Activated naive CD4-positive, alpha-beta T cell (primary cell): ENCODE results near the gene MCM5.
"Not testable (repeated sequence)": the region's sequence is repeated elsewhere in the genome, so short reads cannot be mapped to it uniquely, and the experiment has no call there.

ENCODE experiments used
- DNase-seq, 4 experiments: peaks; one replicate each; lab custom pipeline; 2025; lab: John Stamatoyannopoulos, UW

The MCM5 gene

GRCh38 chr22:35452351-35452781 lies 52.4 kb downstream of the MCM5 start:
- DNase-seq: no peak

GRCh38 chr22:35452810-35453743 lies 53.1 kb downstream of the MCM5 start:
- no peak for DNase-seq

DNA sequence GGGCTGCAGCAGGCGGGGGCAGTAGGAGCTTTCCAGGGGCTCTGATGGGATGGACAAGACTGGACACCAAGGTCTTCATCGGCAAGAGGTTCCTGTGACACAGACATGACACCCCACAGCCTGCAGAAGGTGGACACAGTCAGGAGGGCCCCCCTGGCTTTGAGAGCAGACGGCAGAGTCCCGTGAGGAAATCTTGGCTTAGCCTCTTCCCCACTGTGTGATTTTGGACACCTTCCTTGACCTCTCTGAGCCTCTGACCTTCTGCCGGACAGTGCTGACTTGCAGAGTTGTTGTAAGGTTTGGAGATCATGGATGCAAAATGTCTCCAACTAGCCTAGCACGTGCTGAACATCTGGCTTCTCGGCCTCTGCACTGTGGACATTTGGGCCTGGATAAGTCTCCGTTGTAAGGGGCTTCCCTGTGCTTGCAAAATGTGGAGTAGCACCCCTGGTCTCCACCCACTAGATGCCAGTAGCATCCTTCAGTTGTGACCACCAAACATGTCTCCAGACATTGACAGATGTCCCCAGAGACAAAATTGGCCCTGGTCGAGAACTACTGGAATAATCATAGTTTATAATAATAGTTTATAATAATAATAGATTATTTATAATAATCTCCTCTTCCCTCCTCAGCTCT lies 54.6 kb downstream of the MCM5 start:
- no peak for DNase-seq

- DNase-seq: no peak
Observed at GRCh38 chr22:35455529-35455928, 55.6 kb downstream of the MCM5 start.

DNA sequence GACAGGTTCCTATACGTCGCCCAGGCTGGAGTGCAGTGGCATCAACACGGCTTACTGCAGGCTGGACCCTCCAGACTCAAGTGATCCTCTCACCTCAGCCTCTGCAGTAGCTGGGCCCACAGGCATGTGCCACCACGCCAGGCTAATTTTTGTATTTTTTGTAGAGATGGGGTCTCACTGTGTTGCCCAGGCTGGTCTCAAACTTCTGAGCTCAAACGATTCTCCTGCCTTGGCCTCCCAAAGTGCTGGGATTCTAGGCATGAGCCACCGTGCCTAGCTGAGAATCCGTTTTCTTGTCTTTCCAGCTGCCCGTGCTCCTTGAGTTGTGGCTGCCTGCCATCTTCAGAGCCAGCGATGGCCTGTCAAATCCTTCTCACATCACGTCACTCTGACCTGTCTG lies 56.8 kb downstream of the MCM5 start:
- no peak for DNase-seq

DNA sequence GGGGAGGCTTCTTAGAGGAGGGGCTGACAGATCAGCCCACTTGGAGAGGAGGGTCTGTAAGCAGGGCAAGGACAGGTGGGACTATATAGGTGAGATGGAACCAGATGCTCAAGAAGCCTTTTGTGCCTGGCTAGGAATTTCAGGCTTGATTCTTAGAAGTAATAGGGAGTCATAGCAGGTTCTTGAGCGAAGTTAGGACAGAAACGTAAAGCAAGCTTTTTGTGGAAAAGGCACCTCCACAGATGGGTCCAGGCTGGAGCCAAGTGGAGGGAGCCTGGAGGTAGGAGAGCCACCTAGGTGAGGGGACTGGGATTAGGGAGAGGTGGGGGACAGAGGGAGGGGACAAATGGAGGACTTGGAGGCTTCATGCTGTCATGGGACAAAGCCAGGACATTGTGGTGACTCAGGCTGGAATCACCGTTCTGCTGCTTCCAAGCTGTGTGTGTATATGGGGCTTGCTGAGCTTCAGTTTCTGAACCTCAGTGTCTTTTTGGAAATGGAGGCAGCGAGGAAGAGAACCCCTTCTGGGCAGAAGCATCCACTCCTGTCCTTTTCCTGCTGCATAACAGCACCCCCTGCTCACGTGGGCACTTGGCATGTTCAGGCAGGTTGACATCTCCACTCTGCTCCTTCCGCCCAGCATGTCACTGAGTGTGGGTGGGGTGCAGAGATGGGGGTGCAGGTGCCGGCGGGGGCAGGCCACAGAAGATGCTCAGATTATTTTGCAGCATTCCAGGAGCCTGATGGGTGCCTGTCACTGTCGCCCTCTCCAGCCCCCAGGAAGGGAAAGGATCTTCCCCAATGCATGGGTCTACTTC lies 58.0 kb downstream of the MCM5 start:
- DNase-seq: no peak

DNA sequence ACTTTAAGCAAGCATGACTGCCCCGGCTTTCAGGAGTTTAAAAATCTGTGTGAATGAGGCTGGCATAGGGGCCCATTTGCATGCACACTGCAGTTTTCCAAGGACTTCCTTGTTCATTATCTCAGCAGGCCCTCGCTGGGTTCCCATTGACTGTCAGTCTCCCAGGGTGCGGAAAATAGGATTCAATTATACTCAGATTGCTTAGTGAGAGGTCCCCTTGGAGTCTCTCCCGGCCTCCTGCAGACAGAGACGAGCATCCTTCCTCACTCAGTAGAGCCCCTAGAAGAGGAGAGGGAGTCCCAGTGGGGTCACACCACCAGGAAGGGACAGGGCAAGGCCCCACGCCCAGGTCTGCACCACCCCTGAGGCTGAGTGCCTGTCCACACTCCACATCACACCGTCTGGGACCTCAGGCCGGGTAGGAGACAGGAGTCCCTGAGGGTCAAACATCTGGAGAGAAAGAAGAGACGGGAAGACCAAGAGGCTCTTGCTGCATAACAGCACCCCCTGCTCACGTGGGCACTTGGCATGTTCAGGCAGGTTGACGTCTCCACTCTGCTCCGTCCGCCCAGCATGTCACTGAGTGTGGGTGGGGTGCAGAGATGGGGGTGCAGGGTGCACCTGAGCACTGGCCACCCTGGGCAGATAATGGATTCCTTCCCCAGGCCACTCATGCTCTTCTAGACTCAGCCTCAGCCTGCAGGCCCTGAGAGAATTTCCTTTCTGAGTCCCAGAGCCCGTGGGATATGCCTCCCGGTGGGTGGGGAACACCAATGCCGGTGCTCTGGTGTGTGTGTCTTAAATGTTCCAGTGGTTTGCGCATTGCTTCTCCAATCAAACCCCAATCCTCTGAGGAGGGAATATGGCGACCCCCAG lies 58.8 kb downstream of the MCM5 start:
- DNase-seq: no peak

- no peak for DNase-seq
Observed at GRCh38 chr22:35459423-35459894, 59.5 kb downstream of the MCM5 start.

DNA sequence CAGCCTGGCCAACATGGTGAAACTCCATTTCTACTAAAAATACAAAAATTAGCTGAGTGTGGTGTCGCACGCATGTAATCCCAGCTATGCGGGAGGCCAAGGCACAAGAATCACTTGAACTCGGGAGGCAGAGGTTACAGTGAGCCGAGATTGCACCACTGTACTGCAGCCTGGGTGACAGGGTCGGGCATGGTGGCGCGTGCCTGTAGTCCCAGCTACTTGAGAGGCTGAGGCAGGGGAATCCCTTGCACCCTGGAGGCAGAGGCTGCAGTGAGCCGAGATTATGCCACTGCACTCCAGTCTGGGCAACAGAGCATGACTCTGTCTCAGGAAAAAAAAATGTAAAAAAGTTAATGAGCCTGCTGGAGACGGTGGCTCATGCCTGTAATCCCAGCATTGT lies 60.0 kb downstream of the MCM5 start:
- DNase-seq: not testable (repeated sequence)

DNA sequence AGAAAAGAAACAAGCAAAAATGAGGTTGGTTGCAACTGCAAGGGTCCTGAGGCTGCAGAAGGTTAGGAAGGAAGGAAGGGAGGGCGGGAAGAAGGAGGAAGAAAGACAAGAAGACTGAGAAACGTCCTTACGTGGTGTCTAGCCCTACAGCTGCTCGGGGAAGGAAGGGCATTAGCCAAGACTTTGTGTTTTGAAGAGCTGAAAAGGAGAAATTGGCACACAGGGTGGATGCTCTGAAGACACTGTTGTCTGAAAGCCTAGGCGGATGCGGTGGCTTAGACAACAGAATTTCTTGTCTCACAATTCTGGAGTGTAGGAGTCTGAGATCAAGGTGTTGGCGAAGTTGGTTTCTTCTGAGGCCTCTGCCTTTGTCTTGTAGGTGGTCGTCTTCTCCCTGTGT lies 60.7 kb downstream of the MCM5 start:
- DNase-seq: no peak

DNA sequence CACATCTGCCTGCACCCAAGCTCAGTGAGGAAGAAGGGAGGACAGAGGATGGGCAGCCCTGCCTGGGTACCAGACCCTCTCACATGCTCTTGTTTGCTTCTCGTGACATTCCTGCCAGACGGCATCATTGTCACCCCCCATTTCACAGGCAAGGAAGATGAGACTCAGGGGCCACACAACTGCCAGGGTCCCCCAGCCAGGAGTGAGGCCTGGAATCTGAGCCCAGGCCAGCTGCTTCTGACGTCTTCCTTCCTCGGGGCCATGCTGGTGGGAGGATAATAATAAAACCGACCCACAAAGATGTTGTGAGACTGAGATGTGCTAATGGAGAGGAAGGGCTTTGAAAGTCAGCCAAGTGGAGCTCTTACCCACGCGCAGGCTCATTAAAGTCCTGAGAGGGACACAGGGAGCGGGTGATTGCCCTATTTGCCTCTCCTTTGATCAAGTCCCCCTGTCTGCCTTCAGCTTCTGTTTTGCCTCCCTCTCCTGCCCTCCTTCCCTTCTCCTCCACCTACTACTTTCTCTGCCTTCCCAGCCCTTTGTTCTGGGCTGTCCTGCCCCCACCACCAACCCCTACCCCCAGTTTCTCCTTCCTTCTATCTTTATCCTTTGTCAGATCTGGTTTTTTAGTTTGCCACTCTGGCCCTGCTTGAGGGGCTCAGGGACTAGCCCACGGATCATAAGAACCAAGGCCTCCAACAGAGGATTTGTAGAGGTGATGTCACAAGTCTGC lies 62.7 kb downstream of the MCM5 start:
- no peak for DNase-seq

- DNase-seq: no peak
Observed at GRCh38 chr22:35463231-35463933, 63.4 kb downstream of the MCM5 start.

GRCh38 chr22:35464399-35464798 lies 64.5 kb downstream of the MCM5 start:
- DNase-seq: no peak

DNA sequence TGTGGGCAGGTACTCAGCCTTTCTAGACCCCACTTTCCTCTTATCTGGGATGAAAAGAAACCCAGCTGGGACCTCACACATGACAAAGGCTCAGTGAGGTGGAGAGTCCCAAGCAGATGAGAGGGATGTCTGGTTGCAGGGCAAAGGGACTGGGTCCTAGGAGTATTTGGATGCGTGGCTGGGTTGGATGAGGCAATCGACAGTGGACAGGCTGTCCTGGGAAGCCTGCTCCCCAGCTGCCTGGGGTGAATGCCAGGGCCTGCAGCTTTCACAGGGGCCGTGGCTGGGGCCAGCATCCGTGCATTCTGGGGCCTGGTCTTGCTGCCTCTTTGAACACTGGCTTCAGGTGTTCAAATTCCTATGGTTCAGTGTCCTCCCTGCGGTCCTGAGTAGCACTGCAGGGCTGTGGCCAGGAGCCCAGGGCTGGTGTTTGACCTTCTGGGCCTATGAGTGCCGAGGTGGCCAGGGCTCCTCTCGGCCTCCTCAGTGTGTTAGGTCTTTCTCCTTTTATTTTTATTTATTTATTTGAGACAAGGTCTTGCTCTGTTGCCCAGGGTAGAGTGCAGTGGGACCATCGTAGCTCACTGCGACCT lies 65.3 kb downstream of the MCM5 start:
- no peak for DNase-seq

DNA sequence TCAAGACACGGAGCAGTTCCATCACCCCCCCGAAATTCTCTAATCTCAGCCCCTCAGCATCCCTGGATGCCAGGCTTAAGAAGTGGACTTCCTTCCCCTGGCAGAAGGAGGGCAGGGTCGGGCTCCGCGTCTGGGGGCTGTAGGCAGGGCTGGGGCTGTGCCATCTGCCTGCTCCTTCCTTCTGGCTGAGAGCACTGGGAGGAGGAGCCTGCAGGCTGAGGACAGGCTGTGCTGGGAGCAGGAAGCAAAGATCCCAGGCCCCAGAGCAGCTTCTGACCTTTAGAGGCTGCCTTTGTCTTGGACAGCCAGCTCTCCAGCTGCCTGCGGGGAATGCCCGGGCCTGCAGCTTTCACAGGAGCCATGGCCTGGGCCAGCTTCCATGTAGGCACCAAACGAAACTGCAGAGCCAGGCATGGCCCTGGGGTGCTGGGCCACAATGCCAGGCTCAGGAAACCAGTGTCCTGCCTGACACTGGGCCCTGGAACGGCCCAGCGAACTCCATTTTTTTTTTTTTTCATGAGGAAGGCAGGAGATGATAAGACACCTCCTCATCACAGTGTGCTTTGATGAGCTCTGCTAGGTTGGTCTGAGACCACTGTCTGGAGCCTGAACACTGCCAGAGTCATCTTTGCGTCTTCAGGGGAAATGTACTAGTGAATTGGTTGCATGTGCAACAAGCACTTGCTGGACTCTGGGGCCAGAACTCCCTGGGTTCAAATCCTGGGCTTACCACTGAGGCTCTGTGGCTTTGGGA lies 67.9 kb downstream of the MCM5 start:
- DNase-seq: no peak

GRCh38 chr22:35470903-35471321 lies 71.0 kb downstream of the MCM5 start:
- DNase-seq: no peak

- not testable (repeated sequence) for DNase-seq
Observed at GRCh38 chr22:35471566-35471965, 71.6 kb downstream of the MCM5 start.

- DNase-seq: no peak
Observed at GRCh38 chr22:35472488-35472887, 72.5 kb downstream of the MCM5 start.

- DNase-seq: no peak
Observed at GRCh38 chr22:35473971-35474370, 74.0 kb downstream of the MCM5 start.
